ENCODE results near the gene SGTA. TPM values are rescaled to one million over a fixed set of nuclear protein-coding genes. Genes with fewer than 3 reads are reported as not detected.
A peak's percentile ranks its signal among the peaks of the same experiment; 100 is the strongest.

Gene SGTA
- 10 to 100 TPM; 60.7 to 68.1 (median 62.8) TPM for total RNA-seq (2021; fragmentation: NEBNext Ultra II Directional; extraction: Animal tissue kit (Norgen Biotek cat#: 25700))
- long read RNA-seq, transcript SGTA-201 (12 exons, 2,330 nt): major isoform, 104 of 122 reads
- long read RNA-seq, partial matches to known transcripts: 12 of 122 reads
- long read RNA-seq, other reads (novel, unspliced or antisense): 6 of 122 reads

GRCh38 chr19:2782936-2783780 is at the start of gene SGTA:
SGTA (minus strand) TSS chr19:2783273; CDS start chr19:2769068, 14,205 bp downstream.
- peak; percentile 53 for TF ChIP-seq CTCF (IDR thresholded peaks at IDR 0.05)
- DNase-seq: peak; percentile 99
- H3K27me3 Mint-ChIP-seq (ENCODE audit: insufficient read depth): no peaks in the 10 kb centered on the region
- peaks cover 49% of the 10 kb centered on the region for H3K4me1 Mint-ChIP-seq (ENCODE audit: low read depth)
- peaks cover 6% of the 10 kb centered on the region for H3K36me3 Mint-ChIP-seq (ENCODE audit: low read depth)
- peak within 1 kb of the TSS; percentile 97 for H3K4me3 Mint-ChIP-seq
- peak within 1 kb of the TSS; percentile 96 for H3K27ac Mint-ChIP-seq
- no peaks in the 10 kb centered on the region for H3K9me3 Mint-ChIP-seq

- Mint-ChIP-seq H3K36me3 (ENCODE audit: low read depth) (peaks cover 55% of the 10 kb centered on the region), H3K27ac (no peak overlapping the region), H3K9me3 (peaks cover 78% of the 10 kb centered on the region), H3K4me1 (ENCODE audit: low read depth) (no peaks in the 10 kb centered on the region), H3K4me3 (no peak overlapping the region), H3K27me3 (ENCODE audit: insufficient read depth) (no peaks in the 10 kb centered on the region)
- TF ChIP-seq CTCF (IDR thresholded peaks at IDR 0.05): no peak
- no peak for DNase-seq
These were observed 44.9 kb upstream of the SGTA start for GRCh38 chr19:2827840-2828489.

- Mint-ChIP-seq H3K27me3 (ENCODE audit: insufficient read depth) (peaks cover 2% of the 10 kb centered on the region; the same call in 1 of the 2 replicates), H3K36me3 (ENCODE audit: low read depth) (peaks cover 46% of the 10 kb centered on the region), H3K27ac (no peak overlapping the region), H3K9me3 (peaks cover 68% of the 10 kb centered on the region), H3K4me1 (ENCODE audit: low read depth) (no peaks in the 10 kb centered on the region), H3K4me3 (no peak overlapping the region)
- TF ChIP-seq CTCF (IDR thresholded peaks at IDR 0.05): no peak
- DNase-seq: no peak
These were observed 43.9 kb upstream of the SGTA start for GRCh38 chr19:2827022-2827421.

- Mint-ChIP-seq H3K9me3 (peaks cover 39% of the 10 kb centered on the region), H3K27me3 (ENCODE audit: insufficient read depth) (peaks cover 2% of the 10 kb centered on the region; the same call in 1 of the 2 replicates), H3K4me1 (ENCODE audit: low read depth) (no peaks in the 10 kb centered on the region), H3K4me3 (no peak overlapping the region), H3K36me3 (ENCODE audit: low read depth) (peaks cover 36% of the 10 kb centered on the region), H3K27ac (no peak overlapping the region)
- no peak for TF ChIP-seq CTCF (IDR thresholded peaks at IDR 0.05)
- DNase-seq: no peak
These were observed 41.1 kb upstream of the SGTA start for GRCh38 chr19:2824129-2824528.

GRCh38 chr19:2823646-2824045 is 40.6 kb upstream of the SGTA start:
- Mint-ChIP-seq H3K4me3 (no peak overlapping the region), H3K27me3 (ENCODE audit: insufficient read depth) (peaks cover 2% of the 10 kb centered on the region; the same call in 1 of the 2 replicates), H3K9me3 (peaks cover 34% of the 10 kb centered on the region), H3K36me3 (ENCODE audit: low read depth) (peaks cover 33% of the 10 kb centered on the region), H3K27ac (no peak overlapping the region), H3K4me1 (ENCODE audit: low read depth) (no peaks in the 10 kb centered on the region)
- no peak for DNase-seq
- TF ChIP-seq CTCF (IDR thresholded peaks at IDR 0.05): no peak
